Fibroblast of lung (primary cell): ENCODE results near the gene SH2D1B.

Experiments used
- CTCF ChIP-seq, 2 donors: IDR thresholded peaks in 1 of 2; conservative IDR thresholded peaks in 1 of 2; 1 replicate in 1 of 2; 2 replicates in 1 of 2; pipeline ENCODE4 v1.5.1; 2011 to 2012; ENCODE audit warnings: low read length in 2 of 2, control low read depth in 1 of 2, inconsistent platforms in 1 of 2, low read depth in 1 of 2, mild to moderate bottlenecking in 1 of 2
- EZH2 ChIP-seq: IDR thresholded peaks from 2 replicates; pipeline ENCODE4 v1.5.1; 2012; ENCODE audit warnings: low read length, control low read depth, mild to moderate bottlenecking; ENCODE audit errors: missing control alignments

- TF ChIP-seq CTCF (conservative IDR thresholded peaks at IDR 0.05 in 1 of 2, IDR thresholded peaks at IDR 0.05 in 1 of 2; ENCODE audit: low read depth in 1 of 2, low read length in 2 of 2) (no peak), EZH2 (no peak)
Measured at GRCh38 chr1:162384601-162385279, 27.2 kb downstream of the SH2D1B start.
